Thoracic aorta (tissue), 2 donors: ENCODE measurements around the gene KLF6. TPM values are rescaled to one million over a fixed set of nuclear protein-coding genes. Genes with fewer than 3 reads are reported as not detected.

ENCODE experiments used
- ATAC-seq: fragments of 150-250 bp; one replicate; pipeline ENCODE4 v1.8.0; 2017; ENCODE audit warnings: low read depth; ENCODE audit not compliant: insufficient number of reproducible peaks, low FRiP score
- DNase-seq: peaks from one replicate; pipeline ENCODE4 v3.0.0-alpha.2; 2020; ENCODE audit warnings: low spot score
- H3K27ac ChIP-seq, 2 donors: fragments of 200-600 bp; sonication (generic); 1 replicate in 1 of 2; 2 replicates in 1 of 2; pipeline ENCODE4 v1.5.1; 2016; ENCODE audit warnings: mild to moderate bottlenecking in 2 of 2, moderate library complexity in 2 of 2
- H3K27me3 ChIP-seq: fragments of 200-600 bp; sonication (generic); replicated peaks from 2 replicates; pipeline ENCODE4 v1.6.0; 2016; ENCODE audit warnings: mild to moderate bottlenecking; ENCODE audit not compliant: insufficient read depth
- H3K36me3 ChIP-seq: fragments of 200-600 bp; sonication (generic); one replicate; pipeline ENCODE4 v1.5.1; 2016
- H3K4me1 ChIP-seq, 2 donors: fragments of 200-600 bp; sonication (generic); 1 replicate in 1 of 2; 2 replicates in 1 of 2; pipeline versions ENCODE4 v1.5.1 to v1.6.0; 2016; ENCODE audit warnings: low read depth in 2 of 2, mild to moderate bottlenecking in 1 of 2; ENCODE audit not compliant: control insufficient read depth in 1 of 2
- H3K4me3 ChIP-seq: fragments of 200-600 bp; sonication (generic); 2 replicates; pipeline ENCODE4 v1.5.1; 2016; ENCODE audit warnings: mild to moderate bottlenecking
- H3K9me3 ChIP-seq: fragments of 200-600 bp; sonication (generic); 2 replicates; pipeline ENCODE4 v1.5.1; 2016
- total RNA-seq, 2 donors: library from RNA; depleted of rRNA; stranded (reverse); fragments of >200 nt; gene quantifications; one replicate each; pipeline versions ENCODE4 v1.1.0 to v1.2.3, GENCODE V29; 2016
- TF ChIP-seq, protein P1 (sequence below): fragments of 200-600 bp; sonication (generic); IDR thresholded peaks from one replicate; pipeline ENCODE4 v1.5.1; 2019; ENCODE audit warnings: antibody characterized with exemption

KLF6 gene
- total RNA-seq, 2 donors from 2014 or later = 170 to 201 TPM

GRCh38 chr10:3780021-3780770 lies 4.8 kb downstream of the KLF6 start:
- TF ChIP-seq, protein P1, sequence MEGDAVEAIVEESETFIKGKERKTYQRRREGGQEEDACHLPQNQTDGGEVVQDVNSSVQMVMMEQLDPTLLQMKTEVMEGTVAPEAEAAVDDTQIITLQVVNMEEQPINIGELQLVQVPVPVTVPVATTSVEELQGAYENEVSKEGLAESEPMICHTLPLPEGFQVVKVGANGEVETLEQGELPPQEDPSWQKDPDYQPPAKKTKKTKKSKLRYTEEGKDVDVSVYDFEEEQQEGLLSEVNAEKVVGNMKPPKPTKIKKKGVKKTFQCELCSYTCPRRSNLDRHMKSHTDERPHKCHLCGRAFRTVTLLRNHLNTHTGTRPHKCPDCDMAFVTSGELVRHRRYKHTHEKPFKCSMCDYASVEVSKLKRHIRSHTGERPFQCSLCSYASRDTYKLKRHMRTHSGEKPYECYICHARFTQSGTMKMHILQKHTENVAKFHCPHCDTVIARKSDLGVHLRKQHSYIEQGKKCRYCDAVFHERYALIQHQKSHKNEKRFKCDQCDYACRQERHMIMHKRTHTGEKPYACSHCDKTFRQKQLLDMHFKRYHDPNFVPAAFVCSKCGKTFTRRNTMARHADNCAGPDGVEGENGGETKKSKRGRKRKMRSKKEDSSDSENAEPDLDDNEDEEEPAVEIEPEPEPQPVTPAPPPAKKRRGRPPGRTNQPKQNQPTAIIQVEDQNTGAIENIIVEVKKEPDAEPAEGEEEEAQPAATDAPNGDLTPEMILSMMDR = no peak
- H3K27me3 ChIP-seq = no peaks in the 10 kb centered on the region
- H3K4me1 ChIP-seq = peaks cover 39 to 57% of the 10 kb centered on the region in 2 donors
- no peaks in the 10 kb centered on the region for H3K9me3 ChIP-seq
- H3K36me3 ChIP-seq = peaks cover 49% of the 10 kb centered on the region
- H3K4me3 ChIP-seq = peak overlapping the region; percentile 83
- no peak for DNase-seq
- H3K27ac ChIP-seq = peak overlapping the region; percentile 96 to 99
- ATAC-seq = no peak

GRCh38 chr10:3779158-3779741 lies 5.8 kb downstream of the KLF6 start:
- TF ChIP-seq, protein P1 = no peak
- Histone ChIP-seq H3K27ac (peak overlapping the region; percentile 96 to 99), H3K9me3 (no peaks in the 10 kb centered on the region), H3K4me3 (peak overlapping the region; percentile 83), H3K4me1 (peaks cover 45 to 65% of the 10 kb centered on the region in 2 donors), H3K36me3 (peaks cover 49% of the 10 kb centered on the region), H3K27me3 (no peaks in the 10 kb centered on the region)
- DNase-seq = no peak
- ATAC-seq = no peak

DNA sequence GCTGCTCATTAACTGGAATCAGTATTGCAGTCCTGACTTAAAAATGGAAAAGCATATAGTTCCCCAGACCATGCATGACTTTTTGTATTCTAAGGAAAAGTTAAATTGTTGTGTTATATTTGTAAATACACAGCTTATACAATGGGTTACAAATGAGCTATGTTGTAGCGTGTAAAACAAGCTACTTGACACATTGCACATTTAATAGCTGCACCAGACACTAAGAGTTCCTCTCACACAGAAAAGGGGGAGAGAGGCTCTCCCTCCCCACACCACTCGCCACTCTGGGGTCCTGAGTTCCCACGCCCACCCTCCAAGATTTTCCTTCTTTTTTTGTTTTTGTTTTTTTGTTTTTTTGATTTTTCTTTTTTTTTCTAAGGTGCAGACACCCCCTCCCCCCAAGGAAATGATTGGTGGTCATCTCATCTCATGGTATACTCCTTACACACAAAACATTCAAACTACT lies 6.3 kb downstream of the KLF6 start:
- Histone ChIP-seq H3K27ac (peak overlapping the region; percentile 96 to 99), H3K36me3 (peaks cover 49% of the 10 kb centered on the region), H3K4me3 (peak overlapping the region; percentile 83), H3K27me3 (no peaks in the 10 kb centered on the region), H3K4me1 (peaks cover 45 to 70% of the 10 kb centered on the region in 2 donors), H3K9me3 (no peaks in the 10 kb centered on the region)
- ATAC-seq = no peak
- no peak for DNase-seq
- TF ChIP-seq, protein P1 = no peak

DNA sequence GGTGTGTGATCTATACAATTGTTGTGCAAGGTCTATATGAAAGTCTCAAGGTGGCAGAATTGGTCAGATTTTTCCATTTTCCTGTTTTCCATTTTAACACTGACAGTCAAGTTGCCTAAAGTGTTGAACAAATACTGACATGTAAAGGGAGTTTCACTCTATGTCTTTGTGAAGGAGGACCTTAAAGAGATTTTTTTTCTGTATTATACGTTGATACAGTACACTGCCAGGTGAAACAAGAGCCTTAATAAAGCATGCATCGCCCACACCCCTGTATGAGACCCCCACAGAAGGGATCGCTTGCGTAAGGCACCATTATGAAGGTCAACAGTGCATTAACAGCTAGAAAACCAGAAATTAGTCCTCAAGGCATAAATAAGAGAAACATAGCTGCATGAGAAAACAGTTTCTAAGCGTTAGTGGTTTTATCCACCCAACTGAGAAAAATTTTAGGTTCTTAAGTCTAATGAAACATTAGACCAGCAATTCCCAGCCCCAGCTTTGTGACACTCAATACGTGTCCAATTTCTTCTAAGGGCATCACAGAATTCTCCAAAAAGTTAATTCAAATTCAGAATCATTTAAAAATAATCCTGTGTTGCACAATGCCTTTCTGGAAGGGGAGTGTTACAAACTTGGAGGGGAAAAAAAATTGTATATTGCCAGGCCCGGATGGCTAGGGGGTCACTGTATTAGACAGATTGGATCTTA lies 6.9 kb downstream of the KLF6 start:
- TF ChIP-seq, protein P1 = no peak
- peak overlapping the region; percentile 83 for H3K4me3 ChIP-seq
- H3K4me1 ChIP-seq = peaks cover 45 to 72% of the 10 kb centered on the region in 2 donors
- ATAC-seq (no peak), DNase-seq (no peak)
- no peaks in the 10 kb centered on the region for H3K27me3 ChIP-seq
- no peaks in the 10 kb centered on the region for H3K9me3 ChIP-seq
- H3K36me3 ChIP-seq = peaks cover 49% of the 10 kb centered on the region
- peak overlapping the region; percentile 96 to 99 for H3K27ac ChIP-seq
